Measurements from ENCODE around the gene PSD2.

The PSD2 gene

GRCh38 chr5:139787568-139788293 is 7.9 kb upstream of the PSD2 start:
- in situ Hi-C loops (cut with MboI; ENCODE audit: low sequenced_read_pairs) = loop anchor here (25.0 kb wide), 1 partner anchor 375 kb away; no protein-coding TSS in a partner anchor

- in situ Hi-C loops (cut with MboI; ENCODE audit: low sequenced_read_pairs) = loop anchor here (25.0 kb wide), 1 partner anchor 374 kb away; no protein-coding TSS in a partner anchor
These were observed 7.2 kb upstream of the PSD2 start for GRCh38 chr5:139788294-139788910.

GRCh38 chr5:139789116-139789844 is 6.3 kb upstream of the PSD2 start:
- in situ Hi-C loops (cut with MboI; ENCODE audit: low sequenced_read_pairs) = loop anchor here (25.0 kb wide), 1 partner anchor 373 kb away; no protein-coding TSS in a partner anchor

DNA sequence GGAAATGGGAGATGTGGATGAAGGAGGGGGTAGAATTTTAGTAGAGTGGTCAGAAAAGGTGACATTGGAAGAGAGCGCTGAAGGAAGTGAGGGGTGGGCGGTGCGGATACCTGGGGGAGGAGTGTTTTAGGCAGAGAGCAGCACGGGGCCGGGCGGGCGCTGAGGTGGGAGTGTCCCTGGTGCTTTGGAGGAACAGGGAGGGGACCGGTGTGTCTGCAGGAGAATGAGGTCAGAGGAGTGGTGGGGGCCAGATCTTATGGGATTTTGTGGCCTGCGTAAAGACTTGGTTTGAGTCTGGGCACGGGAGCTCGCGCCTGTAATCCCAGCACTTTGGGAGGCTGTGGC is 5.8 kb upstream of the PSD2 start:
- in situ Hi-C loops (cut with MboI; ENCODE audit: low sequenced_read_pairs) = loop anchor here (25.0 kb wide), 1 partner anchor 372 kb away; no protein-coding TSS in a partner anchor

DNA sequence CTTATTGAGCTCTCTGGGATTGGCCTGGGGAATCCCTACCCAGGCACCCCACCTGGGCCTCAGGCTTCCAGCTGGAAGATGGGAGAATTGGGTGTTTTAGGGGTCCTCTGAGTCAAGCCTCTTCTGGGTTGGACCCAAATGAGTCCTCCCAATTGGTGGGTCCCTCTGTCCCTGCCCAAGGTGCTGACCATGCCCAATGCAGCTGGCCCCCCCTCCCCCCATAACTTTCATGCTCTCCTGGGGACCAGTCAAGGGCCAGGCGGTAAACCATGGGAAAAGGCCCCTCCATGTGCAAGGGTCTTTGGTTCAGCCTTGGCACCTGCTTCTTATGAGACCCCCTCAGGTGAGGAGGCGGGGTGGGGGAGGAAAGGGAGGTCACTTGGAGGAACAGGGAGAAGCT is 3.4 kb upstream of the PSD2 start:
- in situ Hi-C loops (cut with MboI; ENCODE audit: low sequenced_read_pairs) = loop anchor here (25.0 kb wide), 1 partner anchor 370 kb away; no protein-coding TSS in a partner anchor

DNA sequence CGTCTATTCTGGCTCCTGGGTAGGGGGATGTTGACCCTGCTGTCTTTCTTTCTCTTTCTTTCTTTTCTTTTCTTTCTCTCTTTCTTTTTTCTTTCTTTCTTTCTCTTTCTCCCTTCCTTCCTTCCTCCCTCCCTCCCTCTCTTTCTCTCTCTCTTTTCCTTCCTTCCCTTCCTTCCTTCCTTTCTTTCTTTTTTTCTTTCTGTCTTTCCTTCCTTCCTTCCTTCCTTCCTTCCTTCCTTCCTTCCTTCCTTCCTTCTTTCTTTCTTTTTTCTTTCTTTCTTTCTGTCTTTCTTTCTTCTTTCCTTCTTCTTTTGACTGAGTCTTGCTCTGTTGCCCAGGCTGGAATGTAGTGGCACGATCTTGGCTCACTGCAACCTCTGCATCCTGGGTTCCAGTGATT is 3.0 kb upstream of the PSD2 start:
- in situ Hi-C loops (cut with MboI; ENCODE audit: low sequenced_read_pairs) = loop anchor here (25.0 kb wide), 1 partner anchor 370 kb away; no protein-coding TSS in a partner anchor

DNA sequence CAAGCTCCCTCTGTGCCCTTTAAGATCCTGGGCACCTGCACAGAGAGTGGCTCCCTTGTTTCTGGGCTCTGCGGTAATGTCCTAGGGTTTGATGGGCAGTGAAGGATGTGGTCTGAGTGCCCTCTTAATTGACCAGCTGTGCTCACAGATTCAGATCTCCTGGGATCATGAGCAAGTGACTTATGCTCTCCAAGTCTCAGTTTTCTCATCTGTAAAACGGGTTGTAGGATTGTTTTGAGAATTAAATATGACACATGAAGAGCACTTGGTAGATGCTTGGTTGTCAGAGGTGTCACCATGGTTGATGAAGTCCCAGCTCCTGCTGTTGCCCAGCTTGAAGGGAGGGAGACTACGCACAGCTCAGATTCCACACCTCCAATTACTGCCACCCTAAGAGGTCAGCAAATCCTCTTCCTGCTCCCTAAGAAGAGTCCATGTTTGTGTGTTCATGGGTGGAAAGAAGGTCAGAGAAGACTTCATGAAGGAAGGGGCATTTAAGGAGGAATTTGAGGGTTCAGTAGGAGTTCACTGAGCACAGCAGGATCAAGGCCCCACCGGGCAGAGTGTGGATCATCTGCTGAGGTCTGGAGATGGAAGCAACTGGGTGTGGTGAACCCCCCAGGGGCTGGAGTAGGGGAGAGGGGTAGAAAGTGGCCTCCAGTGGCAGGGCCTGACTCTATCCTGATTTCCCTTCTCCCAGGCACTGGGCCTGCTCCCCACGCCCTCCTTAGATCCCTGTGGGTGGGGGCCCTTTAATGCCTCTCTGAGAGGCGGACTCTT is 1.4 kb upstream of the PSD2 start:
- in situ Hi-C loops (cut with MboI; ENCODE audit: low sequenced_read_pairs) = loop anchor here (25.0 kb wide), 1 partner anchor 368 kb away; no protein-coding TSS in a partner anchor

GRCh38 chr5:139796061-139796806 is 626 bp downstream of the PSD2 start:
- in situ Hi-C loops (cut with MboI; ENCODE audit: low sequenced_read_pairs) = loop anchor here (25.0 kb wide), 1 partner anchor 366 kb away; no protein-coding TSS in a partner anchor

- in situ Hi-C loops (cut with MboI; ENCODE audit: low sequenced_read_pairs) = loop anchor here (25.0 kb wide), 1 partner anchor 365 kb away; no protein-coding TSS in a partner anchor
These were observed 1.7 kb downstream of the PSD2 start for GRCh38 chr5:139797335-139797734.

GRCh38 chr5:139797856-139798510 is 2.4 kb downstream of the PSD2 start:
- in situ Hi-C loops (cut with MboI; ENCODE audit: low sequenced_read_pairs) = loop anchor here (25.0 kb wide), 1 partner anchor 364 kb away; no protein-coding TSS in a partner anchor

GRCh38 chr5:139798883-139799282 is 3.3 kb downstream of the PSD2 start:
- in situ Hi-C loops (cut with MboI; ENCODE audit: low sequenced_read_pairs) = loop anchor here (25.0 kb wide), 1 partner anchor 363 kb away; no protein-coding TSS in a partner anchor

DNA sequence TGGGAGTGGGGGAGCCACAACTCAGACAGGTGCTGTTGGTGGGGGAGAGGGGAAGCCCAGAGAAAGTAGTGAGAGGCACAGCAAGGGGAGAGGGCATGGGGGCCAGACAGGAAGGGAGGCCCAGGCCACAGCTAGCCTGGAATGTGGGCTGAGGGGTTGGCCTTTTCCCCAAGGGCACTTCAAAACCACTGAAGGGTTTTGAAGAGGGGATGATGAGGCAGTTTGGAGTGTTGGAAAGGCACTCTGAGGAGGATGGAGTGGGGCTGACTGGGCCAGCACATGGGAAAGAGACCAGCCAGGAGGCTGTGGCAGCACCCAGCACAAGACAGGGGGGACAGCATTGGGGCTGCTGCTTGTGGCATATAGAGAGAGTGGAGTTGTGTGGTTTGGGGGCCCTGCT is 3.8 kb downstream of the PSD2 start:
- in situ Hi-C loops (cut with MboI; ENCODE audit: low sequenced_read_pairs) = loop anchor here (25.0 kb wide), 1 partner anchor 363 kb away; no protein-coding TSS in a partner anchor

DNA sequence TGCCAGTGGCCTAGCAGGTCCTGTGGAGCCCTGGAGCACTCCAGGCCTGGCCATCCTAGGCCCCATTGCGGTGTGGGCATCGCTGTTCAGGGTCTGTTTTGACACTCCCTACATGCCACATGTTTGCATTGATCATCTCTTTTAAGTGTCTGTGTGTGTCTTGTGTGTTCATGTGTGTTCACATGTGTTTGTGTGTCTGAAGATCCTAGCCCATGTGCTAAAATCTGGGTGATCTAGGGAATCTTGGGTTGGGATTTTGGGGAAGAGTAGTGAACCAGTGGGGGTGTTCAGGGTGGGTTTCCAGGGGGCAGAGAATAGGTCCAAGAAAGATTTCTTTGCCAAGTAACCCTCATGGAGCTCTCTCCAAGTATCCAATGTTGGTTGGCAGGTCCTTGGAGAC is 8.4 kb downstream of the PSD2 start:
- in situ Hi-C loops (cut with MboI; ENCODE audit: low sequenced_read_pairs) = no loop called here

GRCh38 chr5:139804800-139805397 is 9.3 kb downstream of the PSD2 start:
- in situ Hi-C loops (cut with MboI; ENCODE audit: low sequenced_read_pairs) = no loop called here

GRCh38 chr5:139805545-139805944 is 9.9 kb downstream of the PSD2 start:
- in situ Hi-C loops (cut with MboI; ENCODE audit: low sequenced_read_pairs) = no loop called here

DNA sequence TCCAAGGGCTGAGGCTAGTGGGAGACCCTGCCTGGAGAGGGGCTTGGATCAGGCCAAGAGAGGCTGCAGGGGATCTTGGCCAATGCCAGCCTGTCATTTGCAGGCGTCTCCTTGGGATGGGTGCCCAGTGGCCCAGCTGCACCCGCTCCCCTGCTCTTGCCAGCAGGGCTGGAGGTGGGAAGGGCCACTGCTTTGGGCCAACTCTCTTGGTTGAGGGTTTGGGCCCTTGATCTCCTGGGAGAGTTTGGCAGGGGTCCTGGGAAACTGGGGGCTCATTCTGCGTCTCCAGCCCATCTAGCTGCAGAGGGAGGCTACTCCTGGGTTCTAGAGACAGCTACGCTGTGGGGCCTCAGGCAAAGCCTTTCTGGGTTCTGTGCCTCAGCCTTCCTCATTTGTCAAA is 10.5 kb downstream of the PSD2 start:
- in situ Hi-C loops (cut with MboI; ENCODE audit: low sequenced_read_pairs) = no loop called here

DNA sequence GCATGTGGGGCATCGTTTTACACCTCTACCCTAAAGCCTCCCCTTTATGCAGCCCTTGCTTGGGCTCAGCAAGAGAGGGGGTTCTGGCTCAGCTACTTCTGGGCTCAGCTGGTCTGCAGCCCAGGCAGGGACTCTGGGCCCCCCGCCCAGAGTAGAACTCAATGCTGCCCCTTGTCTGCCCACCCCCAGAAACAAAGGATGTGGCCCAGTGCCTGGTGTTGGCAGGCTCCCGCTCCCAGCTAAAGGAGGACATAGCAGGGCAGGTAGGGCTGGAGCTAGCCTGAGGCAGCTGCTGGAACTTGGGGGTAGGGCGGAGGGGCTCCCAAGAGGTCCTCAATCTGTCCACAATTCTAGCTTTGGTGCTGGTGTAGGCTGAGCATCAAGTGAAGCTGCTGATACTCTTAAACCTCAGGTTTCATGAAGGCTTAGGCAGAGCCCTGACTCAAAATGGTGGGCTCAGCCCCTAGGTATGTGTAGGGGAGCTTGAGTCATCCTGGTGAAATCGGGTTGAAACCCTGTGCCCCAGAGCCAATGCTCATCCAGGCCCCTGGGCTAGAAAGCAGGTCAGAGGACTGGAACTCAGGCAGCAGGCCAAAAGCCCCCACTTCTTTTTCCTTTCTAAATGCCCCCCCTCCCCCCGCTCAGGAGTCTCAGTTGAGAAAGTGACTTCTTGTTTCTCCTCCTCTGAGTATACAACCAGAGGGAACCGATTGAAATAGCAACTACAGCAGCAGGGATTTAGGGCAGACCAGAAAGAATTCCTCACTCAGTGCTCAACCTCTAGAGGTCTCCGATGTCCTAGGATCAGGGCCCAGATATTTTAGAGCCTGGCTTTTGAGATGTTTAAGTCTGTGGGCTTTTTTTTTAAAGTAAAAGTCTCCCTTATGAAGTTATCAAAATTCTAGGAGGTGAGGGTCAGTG is 11.4 kb downstream of the PSD2 start:
- in situ Hi-C loops (cut with MboI; ENCODE audit: low sequenced_read_pairs) = no loop called here

DNA sequence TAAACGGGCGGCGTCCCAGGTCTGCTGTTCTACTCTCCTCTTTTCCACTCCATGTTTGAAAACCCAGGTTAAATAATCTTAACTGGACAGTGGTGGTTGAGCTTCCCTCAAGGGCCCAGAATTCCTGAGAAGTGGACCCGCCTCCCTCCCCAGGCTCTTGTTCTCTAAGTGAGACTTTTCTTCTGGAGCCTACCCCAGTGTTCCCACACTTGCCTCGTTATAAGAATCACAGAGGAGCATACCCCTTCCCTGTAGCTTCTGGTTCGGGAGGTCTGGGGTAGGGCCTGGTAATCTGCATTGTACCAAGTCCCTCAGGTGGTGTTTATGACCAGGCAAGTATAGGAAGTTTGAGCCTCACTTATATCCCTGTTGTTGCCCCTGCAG is 12.0 kb downstream of the PSD2 start:
- in situ Hi-C loops (cut with MboI; ENCODE audit: low sequenced_read_pairs) = no loop called here

Measured in HL-60/S4 treated with retinoic acid at 250 ng/mL for 4 days and 3 days (cell line).